ENCODE results near the gene LHFPL5.
A peak's percentile ranks its signal among the peaks of the same experiment; 100 is the strongest.

Gene LHFPL5

DNA sequence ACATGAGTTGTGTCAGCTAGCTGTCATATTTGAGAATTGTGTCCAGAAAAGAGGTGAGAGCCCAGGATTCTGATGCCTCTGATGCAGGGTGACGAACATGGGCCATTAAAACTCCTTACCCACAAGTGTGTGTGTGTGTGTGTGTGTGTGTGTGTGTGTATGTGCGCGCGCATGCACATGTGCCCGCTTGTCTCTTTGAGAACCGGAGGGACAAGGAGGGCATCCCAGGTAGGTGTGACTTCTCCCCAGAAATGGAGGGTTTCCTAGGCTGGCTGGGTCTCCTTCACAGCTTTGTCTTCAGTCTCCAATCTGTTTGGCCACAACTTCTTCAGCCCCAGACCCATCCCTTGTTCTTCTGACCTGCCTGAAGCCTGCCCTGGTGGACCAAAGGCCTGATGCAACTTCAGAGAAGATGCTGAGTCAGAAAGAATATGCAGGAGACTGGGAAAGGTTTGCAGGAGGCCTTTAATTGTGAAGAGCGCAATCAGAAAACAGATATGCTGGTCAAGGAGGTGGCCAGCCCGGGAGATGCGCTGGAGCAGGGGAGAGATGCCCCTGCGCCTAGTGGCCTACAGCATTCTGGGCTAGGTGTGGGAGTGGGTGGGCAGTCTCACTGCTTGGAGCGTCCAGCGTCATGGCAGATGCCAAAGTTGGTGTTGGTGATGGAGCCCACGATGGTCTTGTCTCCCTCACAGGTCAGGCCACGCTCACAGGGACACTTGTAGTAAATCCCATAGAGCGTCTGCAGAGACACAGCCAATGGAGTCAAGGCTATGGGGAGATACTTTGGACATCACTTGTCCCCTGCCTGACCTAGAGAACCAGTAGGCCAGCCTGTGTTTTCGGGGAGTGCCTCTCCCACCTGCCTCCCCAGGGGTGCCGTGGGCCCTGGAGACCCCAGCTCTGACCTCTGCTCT is 10.4 kb upstream of the LHFPL5 start:
- DNase-seq (ENCODE audit: low spot score), result no peak

DNA sequence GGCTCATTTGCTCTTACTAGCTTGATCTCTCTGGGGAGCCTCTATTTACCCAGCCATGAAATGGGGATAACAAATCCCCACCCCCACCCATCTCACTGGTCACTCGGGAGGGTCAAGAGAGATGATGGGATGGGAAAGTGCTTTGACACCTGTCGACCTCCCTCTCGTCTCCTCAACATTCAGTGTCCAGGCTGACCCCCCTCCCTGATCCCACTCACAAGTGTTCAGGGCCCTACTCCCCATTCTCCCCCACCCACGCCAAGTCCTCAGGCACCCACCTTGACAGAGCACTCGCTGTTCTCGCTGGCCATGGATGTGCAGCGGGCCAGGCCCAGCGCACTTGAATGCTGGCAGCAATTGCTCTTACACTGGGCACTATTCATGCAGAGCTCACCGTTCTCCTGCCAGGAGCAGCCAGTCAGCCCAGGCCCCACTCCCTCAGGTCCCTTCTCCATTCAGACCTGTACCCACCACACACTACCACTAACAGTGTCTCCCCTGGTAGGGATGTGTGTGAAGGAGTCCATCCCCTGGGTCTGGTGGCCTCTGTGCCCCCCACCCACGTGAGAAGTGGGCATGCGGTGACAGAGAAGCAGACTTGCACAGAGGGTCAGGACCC is 9.6 kb upstream of the LHFPL5 start:
- DNase-seq (ENCODE audit: low spot score), result no peak

DNA sequence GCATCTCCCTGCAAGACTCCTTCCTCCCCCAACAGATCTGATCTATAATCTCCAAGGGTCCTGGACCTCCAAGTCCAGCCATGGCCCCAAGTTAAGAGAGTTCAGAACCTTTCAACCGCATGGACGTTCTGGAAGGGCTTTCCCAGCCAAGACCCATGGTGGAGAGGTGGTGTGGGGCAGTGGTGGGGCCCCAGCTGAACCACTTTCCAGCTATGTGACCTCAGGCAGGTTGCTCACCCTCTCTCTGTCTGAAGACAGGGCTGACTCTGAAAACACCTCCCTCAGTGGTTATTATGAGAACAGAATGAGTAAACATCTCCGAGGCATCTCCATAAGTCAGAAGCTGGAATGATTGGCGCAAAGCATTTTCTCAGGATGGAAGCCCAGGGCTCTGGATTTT is 8.9 kb upstream of the LHFPL5 start:
- DNase-seq (ENCODE audit: low spot score), result no peak

DNA sequence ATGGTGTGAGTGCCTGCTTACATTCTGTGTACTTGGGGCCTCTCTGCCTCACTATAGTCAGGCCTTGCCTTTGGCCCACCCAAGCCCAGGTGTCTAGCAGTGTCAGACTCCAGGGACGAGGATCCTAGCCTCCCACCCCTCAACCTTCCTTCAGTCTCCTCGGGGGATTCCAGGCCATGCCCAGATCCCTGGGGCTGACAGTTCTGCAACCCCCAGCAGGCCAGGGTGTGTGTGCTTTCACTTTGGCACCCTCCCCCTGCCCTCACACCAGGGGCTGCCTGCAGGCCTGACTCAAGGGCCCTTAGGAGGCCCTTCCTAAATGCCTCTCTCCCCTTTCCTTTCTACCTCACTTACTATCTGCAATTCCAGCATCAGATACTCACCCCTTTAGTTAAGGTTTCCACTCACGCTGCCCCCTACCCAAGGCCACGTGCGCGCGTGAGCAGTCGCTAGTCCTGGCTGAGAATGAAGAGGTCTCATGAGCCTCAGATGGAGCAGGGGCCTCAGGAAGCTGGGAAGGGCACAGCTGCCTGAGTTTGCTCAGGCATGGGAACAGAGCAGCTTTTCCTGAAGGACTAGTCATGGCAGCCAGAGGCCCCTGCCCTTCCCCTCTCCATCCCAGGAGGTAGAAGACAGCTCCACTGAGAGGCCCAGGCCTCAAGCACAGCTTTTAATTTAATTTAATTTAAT is 7.2 kb upstream of the LHFPL5 start:
- no peak for DNase-seq (ENCODE audit: low spot score)

DNA sequence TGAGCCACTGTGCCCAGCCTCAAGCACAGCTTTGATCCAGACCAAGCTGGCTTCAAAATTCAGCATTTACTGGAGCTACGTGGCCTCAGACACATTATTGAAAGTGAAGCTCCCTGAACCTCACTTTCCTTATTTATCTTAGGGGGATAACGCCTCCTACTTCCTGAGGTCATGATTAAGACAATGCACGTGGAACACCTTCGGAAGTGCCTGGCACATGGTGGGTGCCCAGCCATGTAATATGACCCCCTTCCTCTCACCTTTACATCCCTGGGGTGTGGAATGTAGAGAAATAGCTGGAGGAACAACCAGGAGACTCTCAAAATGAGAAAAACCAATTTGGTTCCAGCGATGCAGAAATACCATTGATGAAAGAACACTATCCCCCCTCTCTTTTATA is 6.4 kb upstream of the LHFPL5 start:
- no peak for DNase-seq (ENCODE audit: low spot score)

DNA sequence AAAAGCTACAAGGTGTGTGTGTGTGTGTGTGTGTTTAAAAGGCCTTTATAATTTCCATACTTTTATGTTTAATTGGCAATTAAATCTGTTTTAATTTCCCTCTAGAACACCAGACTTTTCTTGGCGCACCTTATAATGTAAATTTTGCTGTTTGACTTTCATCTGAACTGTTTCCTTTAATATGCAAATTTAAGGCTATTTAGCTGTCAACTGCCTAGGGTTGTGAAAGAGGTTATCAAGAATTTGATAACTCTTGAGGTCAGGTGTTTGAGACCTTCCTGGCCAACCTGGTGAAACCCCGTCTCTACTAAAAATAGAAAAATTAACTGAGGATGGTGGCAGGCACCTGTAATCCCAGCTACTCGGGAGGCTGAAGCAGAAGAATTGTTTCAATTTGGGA is 4.0 kb upstream of the LHFPL5 start:
- DNase-seq (ENCODE audit: low spot score), result no peak

DNA sequence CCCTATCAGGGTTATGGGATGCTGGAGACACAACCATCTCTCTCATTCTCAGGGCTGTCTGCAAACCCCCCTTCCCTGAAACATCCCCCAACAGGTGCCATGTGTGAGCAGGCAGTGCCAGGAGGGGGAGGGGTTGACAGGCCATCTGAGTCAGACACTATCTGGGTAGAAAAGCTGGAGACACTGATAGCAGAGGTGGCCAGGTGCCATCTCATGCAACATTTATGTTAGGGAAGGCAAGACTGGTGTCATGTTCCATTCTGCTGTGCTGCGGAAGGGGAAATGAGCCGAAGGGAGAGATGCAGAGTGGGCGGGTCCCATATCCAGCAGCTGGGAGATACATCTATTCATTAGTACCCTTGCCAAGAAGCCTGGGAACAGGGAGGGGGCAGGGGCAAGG is 3.5 kb downstream of the LHFPL5 start:
- DNase-seq (ENCODE audit: low spot score), result no peak

DNA sequence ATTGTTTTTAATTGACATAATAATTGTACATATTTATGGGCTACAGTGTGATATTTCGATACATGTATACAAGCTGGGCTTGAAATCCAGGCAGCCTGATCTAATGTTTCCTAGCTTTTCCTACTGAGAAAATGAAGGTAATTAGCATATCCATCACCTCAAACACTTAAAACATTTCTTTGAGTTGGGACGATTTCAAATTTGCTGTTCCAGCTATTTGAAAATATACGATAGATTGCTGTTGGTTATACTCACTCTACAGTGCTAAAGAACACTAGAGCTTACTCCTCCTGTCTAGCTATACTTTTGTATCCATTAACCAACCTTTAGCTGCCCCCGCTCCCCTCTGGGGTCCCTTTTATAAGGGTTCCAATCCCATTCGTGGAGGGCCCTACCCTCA is 4.7 kb downstream of the LHFPL5 start:
- no peak for DNase-seq (ENCODE audit: low spot score)

DNA sequence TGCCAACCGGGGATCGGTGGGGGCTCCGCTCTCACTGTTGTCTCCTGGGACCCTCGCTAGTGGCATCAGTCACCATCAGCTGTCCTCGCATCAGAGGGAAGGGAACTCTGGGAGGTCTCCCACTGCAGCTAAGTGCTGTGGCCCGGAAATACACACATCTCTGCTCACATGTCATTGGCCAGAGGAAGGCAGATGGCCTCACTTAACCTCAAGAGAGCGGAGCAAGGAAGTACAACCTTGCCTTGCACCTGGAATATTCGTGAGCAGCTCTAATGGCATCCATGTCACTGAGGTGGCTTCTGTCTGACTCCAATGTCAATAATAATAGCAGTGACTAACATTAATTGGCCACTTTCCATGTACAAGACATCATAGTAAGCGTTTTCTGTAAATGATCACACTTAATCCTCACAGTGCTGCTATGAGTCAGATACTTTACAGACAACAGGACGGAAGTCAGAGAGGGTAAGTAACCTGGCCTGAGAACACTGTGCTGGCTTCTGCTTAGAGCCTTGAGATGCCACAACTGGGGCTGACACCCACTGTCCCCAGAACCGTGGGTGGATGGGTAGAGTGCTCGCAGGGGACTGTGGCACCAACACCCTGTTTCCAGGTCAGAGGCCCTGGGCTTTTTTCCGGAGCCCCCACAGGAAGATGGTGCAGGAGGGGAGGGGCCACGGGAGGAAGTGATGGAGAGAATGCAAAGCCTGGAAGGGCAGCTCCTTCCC is 6.0 kb downstream of the LHFPL5 start:
- peak; percentile 22 for DNase-seq (ENCODE audit: low spot score)

DNA sequence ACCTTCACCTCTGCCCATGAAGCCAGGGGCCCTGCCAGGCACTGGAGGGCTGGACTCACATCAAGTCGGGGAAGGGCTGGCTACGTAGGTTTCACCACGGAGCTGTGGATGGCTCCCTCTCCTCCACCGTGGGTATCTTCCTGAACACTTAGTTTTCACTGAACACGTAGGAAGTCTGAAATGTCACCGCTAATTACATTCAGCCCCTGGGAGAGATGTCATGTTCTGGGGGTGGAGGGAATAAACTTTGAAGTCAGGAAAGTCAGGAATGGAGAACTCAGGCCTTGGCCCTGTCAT is 6.5 kb downstream of the LHFPL5 start:
- DNase-seq (ENCODE audit: low spot score), result no peak

DNA sequence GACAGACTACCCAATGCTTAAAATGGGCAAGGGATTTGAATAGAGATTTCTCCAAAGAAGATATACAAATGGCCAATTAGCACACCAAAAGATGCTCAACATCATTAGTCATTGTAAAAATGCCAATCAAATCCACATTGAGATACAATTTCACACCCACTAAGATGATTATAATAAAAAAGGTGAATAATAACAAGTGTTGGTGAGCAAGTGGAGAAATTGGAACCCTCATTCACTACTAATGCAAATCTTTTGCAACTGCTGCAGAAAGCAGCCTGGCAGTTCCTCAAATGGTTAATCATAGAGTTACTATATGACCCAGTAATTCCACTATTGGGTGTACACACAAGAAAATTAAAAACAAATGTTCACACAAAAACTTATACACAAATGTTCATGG is 12.4 kb downstream of the LHFPL5 start:
- no peak for DNase-seq (ENCODE audit: low spot score)

DNA sequence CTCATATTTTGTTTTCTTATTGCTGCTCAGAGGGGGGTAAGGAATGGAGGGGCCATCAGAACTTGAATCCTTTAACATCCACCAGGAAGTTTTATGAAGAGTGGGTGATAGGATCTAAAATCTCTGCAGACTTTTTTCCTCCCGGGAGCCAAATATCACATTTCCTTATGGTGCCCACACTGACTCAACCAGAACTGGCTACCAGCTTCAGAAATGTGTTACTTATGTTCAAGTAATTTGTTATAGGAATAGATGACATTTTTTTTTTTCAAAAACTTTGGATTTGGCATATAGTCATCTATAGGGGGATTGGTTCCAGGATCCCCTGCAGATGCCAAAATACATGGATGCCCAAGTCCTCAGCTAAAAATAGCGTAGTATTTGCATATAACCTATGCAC is 18.4 kb downstream of the LHFPL5 start:
- no peak for DNase-seq (ENCODE audit: low spot score)

DNA sequence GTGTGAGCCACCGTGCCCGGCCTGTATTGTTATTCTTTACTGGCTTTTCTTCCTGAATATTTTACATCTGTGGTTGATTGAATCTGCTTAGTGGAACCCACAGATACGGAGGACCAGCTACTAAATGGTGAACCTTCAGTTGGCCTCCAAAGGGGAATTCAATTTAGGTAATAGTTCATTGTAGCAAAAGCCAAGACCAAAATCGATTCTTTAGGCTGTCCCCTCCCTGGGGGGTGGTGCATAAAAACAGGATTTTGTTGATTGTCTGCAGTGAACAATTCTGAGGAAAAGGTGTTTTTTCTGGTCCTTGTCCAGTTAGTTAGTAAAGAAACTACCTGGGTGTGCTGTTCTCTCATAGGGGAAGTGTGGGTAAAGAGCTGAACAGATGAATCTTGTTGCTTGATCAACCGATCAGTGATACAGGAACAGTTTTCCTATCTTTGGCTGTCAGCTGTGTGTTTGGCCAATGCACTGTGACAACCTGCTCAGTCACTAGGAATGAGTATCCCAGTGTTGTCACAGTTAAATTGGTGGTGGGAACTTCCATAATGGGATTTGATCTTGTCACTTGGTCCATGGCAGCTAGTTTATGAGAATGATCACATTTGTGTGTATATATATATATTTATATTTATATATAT is 19.5 kb downstream of the LHFPL5 start:
- no peak for DNase-seq (ENCODE audit: low spot score)

DNA sequence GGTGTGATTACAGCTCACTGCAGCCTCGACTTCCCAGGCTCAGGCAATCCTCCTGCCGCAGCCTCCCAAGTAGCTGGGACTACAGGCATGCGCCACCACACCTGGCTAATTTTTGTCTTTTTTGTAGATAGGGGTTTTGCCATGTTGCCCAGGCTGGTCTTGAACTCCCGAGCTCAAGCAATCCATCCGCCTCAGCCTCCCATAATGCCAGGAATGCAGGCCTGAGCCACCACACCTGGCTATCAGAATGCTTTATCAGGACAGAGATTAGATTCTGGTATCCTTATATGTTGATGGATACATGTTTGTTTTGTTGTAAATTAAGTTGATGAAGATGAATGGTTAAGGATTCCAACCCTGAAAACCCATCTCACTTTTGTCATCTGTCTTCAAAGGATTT is 24.2 kb downstream of the LHFPL5 start:
- DNase-seq (ENCODE audit: low spot score), result no peak

DNA sequence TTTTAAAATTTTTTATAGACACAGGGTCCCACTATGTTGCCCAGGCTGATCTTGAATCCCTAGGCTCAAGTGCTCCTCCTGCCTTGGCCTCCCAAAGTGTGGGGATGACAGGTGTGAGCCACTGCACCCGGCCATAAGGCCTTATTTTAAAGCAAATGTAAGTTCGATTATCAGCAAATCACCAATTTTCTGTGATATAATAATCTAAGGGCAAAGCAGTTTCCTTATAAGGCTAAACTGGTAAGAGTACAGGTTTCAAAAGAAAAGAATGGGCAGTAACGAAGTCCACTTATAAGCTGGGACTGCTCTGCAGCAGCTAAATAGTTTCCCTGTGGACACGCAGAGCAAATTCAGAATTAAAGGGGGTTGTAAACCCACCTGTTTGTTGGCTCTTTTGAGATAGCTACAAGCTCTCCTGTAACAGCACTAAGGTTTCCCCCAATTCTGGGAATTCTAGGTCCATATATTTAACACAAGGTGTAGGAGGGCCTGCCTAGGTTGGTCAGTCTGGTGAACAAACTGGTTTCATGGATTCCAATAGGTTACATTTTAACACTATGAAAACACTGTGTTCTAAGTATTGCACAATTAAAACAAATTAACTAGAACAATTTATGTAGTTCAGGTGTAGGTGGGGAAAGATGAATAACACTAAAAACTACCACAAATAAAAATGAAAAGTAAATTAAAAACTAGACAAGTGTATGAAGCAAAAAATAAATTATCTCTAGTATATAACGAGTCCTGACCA is 26.3 kb downstream of the LHFPL5 start:
- no peak for DNase-seq (ENCODE audit: low spot score)

DNA sequence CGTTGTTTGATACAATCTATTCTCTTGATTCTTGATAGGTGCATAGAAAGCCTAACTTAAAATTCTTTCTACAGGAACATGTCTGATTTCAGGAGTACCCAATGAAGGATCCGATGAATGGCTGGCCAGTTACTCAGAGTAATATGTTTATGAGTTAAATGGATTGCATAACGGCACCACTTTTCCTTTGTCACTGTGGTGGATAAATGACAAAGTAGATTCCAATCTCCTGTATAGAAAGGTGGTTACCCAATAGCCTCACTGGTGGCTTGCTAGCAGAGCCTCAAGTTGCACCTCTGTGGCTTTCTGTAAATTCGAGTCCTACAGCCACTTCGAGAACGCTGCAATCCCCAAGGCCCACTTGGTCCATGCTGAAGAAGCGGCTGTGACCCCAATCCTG is 28.4 kb downstream of the LHFPL5 start:
- DNase-seq (ENCODE audit: low spot score), result peak; percentile 19

DNA sequence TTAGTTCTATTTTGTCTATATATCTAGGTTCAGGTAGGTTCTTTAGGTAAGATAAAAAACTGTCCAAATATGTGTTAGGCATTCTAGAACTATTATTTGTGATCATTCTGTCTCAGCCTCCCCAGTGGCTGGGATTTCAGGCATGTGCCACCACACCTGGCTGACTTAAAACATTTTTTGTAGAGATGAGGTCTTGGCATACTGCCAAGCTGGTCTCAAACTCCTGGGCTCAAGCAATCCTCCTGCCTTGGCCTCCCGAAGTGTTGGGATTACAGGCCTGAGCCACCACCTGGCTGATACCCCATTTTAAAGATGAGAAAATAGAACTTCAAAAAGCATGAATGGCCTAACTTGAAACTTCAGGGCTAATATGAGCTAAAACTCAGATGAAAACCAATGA is 33.9 kb downstream of the LHFPL5 start:
- no peak for DNase-seq (ENCODE audit: low spot score)

DNA sequence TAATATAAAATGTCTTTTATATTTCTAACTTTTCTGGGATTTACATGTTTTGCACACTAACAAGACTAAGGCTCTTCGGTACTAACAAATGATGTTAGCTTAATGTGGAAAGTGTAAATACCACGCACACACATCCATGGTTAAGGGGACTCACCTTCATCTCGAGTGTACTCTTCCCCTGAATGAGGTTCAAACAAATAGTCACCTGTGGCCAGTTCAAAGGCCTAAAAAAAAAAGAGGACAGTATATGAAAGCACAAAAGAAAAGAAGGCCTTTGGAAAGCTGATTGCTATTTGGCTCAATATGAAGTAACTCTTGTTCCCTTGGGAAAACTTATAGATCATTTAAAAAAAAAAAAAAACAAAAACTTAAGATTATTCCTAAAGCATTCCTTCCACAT is 37.2 kb downstream of the LHFPL5 start:
- DNase-seq (ENCODE audit: low spot score), result no peak

DNA sequence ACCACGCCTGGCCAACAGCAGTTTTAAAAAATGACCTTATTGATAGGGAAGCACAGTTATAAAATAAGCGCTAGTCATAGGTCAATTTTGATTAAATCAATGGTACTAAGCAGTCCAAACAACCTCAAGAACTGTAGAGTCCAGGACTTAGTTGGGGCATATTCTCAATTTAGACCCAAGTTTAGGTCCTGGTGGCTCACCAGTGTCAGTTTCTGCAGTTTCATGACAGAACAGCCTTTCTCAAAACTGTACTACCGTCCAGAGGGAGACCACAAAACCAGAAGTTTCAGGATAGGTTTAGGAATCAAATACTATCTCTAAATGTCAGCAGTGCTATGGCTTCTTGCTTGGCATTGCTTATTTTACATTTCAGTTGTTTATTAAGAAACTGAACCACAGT is 39.1 kb downstream of the LHFPL5 start:
- DNase-seq (ENCODE audit: low spot score), result no peak

DNA sequence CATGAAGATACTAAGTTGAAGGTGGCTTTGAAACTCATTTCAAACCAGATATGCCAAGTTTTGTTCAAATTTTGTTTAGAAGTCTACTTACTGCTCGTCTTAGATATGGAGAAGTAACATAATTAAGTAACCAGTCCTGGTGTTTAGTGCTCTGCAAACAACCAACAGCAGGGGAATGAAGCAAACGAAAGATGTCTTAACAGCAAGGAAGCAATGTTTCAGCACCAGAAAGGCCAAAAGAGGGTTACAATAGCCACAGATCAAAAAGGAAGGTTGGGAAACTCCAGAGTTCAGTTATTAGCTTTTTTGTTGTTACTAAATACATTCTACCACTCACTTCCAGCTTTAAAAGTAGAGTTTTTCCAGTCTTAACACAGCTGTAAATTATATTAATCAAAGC is 45.1 kb downstream of the LHFPL5 start:
- no peak for DNase-seq (ENCODE audit: low spot score)

DNA sequence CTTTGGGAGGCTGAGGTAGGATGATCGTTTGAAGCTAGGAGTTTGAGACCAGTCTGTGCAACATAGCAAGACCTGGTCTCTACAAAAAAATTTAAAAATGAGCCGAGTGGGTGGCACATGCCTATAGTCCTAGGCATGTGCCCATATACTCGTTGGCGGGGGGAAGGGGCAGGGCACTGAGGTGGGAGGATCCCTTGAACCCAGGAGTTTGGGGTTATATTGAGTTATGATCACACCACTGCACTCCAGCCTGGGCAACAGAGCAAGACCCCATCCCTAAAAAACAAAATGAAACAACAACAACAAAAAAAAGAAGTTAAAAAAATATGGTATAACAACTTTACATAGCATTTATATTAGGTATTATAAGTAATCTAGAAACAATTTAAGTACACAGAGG is 47.8 kb downstream of the LHFPL5 start:
- DNase-seq (ENCODE audit: low spot score), result no peak

DNA sequence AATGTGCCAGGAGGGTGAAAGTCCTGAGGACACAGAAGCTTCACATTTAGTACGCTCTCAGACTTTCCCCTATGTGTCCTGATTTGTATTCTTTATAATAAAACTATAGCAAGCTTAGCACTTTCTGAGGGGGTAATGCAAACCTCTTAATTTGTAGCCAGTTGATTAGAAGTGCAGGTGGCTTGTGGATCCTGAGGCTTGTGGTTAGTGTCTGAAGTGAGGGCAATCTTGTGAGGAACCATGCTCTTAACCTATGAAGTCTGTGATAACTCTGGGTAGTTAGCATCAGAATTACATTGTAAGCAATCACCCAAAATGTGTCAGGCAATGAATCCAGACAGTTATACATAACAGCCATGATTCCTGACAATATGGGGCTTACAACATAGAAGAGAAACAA is 51.1 kb downstream of the LHFPL5 start:
- no peak for DNase-seq (ENCODE audit: low spot score)
